PC-3 (cell line): ENCODE measurements around the gene BDKRB2. TPM values are rescaled to one million over a fixed set of nuclear protein-coding genes. Genes with fewer than 3 reads are reported as not detected.

Source experiments
- ATAC-seq: fragments of 200-7000 bp; cut with Tn5 transposase; 2 replicates; pipeline ENCODE4 v1.9.1; 2020; ENCODE audit warnings: mild to moderate bottlenecking, moderate library complexity
- BruUV-seq: library from RNA; stranded (reverse); fragments of 400-500 nt; replicated peaks from 2 replicates; lab custom pipeline; 2021; lab: Mats Ljungman, UMichigan
- CTCF ChIA-PET: fragments of 300-600 bp; sonication (Branson Sonifier 250); formaldehyde crosslinking; loops from one replicate; lab custom pipeline; 2022; ENCODE audit warnings: antibody characterized with exemption; lab: Charles Lee
- POLR2A ChIA-PET: fragments of 300-600 bp; sonication (Branson Sonifier 250); formaldehyde crosslinking; loops from one replicate; lab custom pipeline; 2022; ENCODE audit warnings: antibody characterized with exemption; ENCODE audit not compliant: unreplicated experiment; lab: Charles Lee
- DNase-seq: peaks from one replicate; pipeline ENCODE4 v3.0.0-alpha.2; 2015
- H2AFZ ChIP-seq: fragments of 300-600 bp; sonication (generic); 2 replicates; pipeline ENCODE4 v1.6.0; 2016; ENCODE audit warnings: antibody characterized with exemption, low read length
- H3F3A ChIP-seq: fragments of 300-600 bp; sonication (generic); one replicate; pipeline ENCODE4 v1.6.0; 2017; ENCODE audit warnings: antibody characterized with exemption, low read length, control low read depth, mild to moderate bottlenecking; ENCODE audit not compliant: unreplicated experiment
- H3K27ac ChIP-seq: fragments of 300-600 bp; sonication (generic); 2 replicates; pipeline ENCODE4 v1.5.1; 2016; ENCODE audit warnings: mild to moderate bottlenecking, low read length
- H3K27me3 ChIP-seq: fragments of 300-600 bp; sonication (generic); 2 replicates; pipeline ENCODE4 v1.6.1; 2016; ENCODE audit warnings: low read length, mixed read lengths
- H3K36me3 ChIP-seq: fragments of 300-600 bp; sonication (generic); 2 replicates; pipeline ENCODE4 v1.6.1; 2016; ENCODE audit warnings: low read depth, mixed run types, low read length, mixed read lengths
- H3K4me1 ChIP-seq: fragments of 300-600 bp; sonication (generic); 2 replicates; pipeline ENCODE4 v1.5.1; 2016; ENCODE audit warnings: low read length; ENCODE audit not compliant: insufficient read depth
- H3K4me2 ChIP-seq: fragments of 300-600 bp; sonication (generic); 2 replicates; pipeline ENCODE4 v1.6.0; 2016; ENCODE audit warnings: low read length
- H3K4me3 ChIP-seq: fragments of 300-600 bp; sonication (generic); 2 replicates; pipeline ENCODE4 v1.5.1; 2016; ENCODE audit warnings: mild to moderate bottlenecking, low read length, mixed read lengths
- H3K79me2 ChIP-seq: fragments of 300-600 bp; sonication (generic); 2 replicates; pipeline ENCODE4 v1.6.1; 2017; ENCODE audit warnings: low read length, mixed read lengths
- H3K9ac ChIP-seq: fragments of 300-600 bp; sonication (generic); 2 replicates; pipeline ENCODE4 v1.6.0; 2016; ENCODE audit warnings: mild to moderate bottlenecking, low read length
- H3K9me2 ChIP-seq: fragments of 300-600 bp; sonication (generic); replicated peaks from 2 replicates; pipeline ENCODE4 v1.6.1; 2016; ENCODE audit warnings: mixed run types, low read length, mixed read lengths
- H3K9me3 ChIP-seq: fragments of 300-600 bp; sonication (generic); 2 replicates; pipeline ENCODE4 v1.6.1; 2016; ENCODE audit warnings: low read length, mixed read lengths
- H4K20me1 ChIP-seq: fragments of 300-600 bp; sonication (generic); 2 replicates; pipeline ENCODE4 v1.6.1; 2016; ENCODE audit warnings: low read length, mixed read lengths
- EZH2 ChIP-seq: fragments of 300-600 bp; sonication (generic); IDR thresholded peaks from one replicate; pipeline ENCODE4 v1.6.1; 2017; ENCODE audit warnings: antibody characterized with exemption, mild to moderate bottlenecking, low read length; ENCODE audit not compliant: unreplicated experiment
- EZH2phosphoT487 ChIP-seq: fragments of 300-600 bp; sonication (generic); IDR thresholded peaks from 2 replicates; pipeline ENCODE4 v1.6.1; 2018; ENCODE audit warnings: mild to moderate bottlenecking, antibody characterized with exemption, low read length, borderline replicate concordance
- intact Hi-C: fragments of 100-400 bp; cut with micrococcal nuclease; formaldehyde crosslinking; loops from 2 replicates; pipeline ENCODE4 v1.9.0; 2023
- total RNA-seq: library from RNA; depleted of rRNA; stranded (reverse); fragments of >200 nt; gene quantifications from 2 replicates; pipeline ENCODE4 v1.2.3, GENCODE V29; 2014
- TF ChIP-seq, protein P1 (sequence below): fragments of 300-600 bp; sonication (generic); conservative IDR thresholded peaks from 2 replicates; pipeline ENCODE4 v1.5.1; 2017; ENCODE audit warnings: antibody characterized with exemption, low read depth, mild to moderate bottlenecking, low read length

The BDKRB2 gene
- total RNA-seq, 1 experiment from 2014 or later: 0.07 TPM

DNA sequence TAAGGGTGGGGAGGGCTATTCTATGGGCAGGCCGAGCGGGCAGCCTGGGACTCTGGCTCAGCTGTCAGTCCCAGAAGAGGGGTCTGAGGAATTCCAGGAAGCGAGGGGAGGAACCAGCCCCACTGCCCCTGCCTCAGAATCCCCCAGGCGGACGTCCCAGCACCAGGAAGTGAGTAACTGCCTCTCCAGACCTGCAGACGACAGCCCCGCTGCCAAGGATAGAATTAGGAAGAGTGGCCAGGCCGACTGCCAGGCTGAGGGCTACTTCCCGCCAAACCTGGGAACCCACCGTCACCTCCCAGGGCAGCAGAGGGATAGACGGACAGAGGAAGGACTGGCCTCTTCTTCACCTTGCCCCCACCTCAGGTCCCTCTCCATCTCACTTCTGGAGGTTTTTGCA is 6.7 kb upstream of the BDKRB2 start:
- BruUV-seq: no TSS peak
- ATAC-seq (no peak), DNase-seq (no peak)
- Histone ChIP-seq H3K4me1 (no peaks in the 10 kb centered on the region), H3K27ac (no peak overlapping the region), H3K79me2 (no peaks in the 10 kb centered on the region), H3F3A (no peaks in the 10 kb centered on the region), H3K9ac (no peak overlapping the region), H3K9me3 (no peaks in the 10 kb centered on the region), H3K9me2 (no peaks in the 10 kb centered on the region), H3K4me3 (no peak overlapping the region), H3K27me3 (peaks cover 12% of the 10 kb centered on the region; the same call in 1 of the 2 replicates), H3K4me2 (no peak overlapping the region), H2AFZ (no peak overlapping the region), H3K36me3 (no peaks in the 10 kb centered on the region), H4K20me1 (no peaks in the 10 kb centered on the region)
- ChIA-PET POLR2A (no interaction called here), CTCF (no interaction called here)
- no peak for TF ChIP-seq EZH2phosphoT487
- no peak for TF ChIP-seq EZH2
- TF ChIP-seq, protein P1, sequence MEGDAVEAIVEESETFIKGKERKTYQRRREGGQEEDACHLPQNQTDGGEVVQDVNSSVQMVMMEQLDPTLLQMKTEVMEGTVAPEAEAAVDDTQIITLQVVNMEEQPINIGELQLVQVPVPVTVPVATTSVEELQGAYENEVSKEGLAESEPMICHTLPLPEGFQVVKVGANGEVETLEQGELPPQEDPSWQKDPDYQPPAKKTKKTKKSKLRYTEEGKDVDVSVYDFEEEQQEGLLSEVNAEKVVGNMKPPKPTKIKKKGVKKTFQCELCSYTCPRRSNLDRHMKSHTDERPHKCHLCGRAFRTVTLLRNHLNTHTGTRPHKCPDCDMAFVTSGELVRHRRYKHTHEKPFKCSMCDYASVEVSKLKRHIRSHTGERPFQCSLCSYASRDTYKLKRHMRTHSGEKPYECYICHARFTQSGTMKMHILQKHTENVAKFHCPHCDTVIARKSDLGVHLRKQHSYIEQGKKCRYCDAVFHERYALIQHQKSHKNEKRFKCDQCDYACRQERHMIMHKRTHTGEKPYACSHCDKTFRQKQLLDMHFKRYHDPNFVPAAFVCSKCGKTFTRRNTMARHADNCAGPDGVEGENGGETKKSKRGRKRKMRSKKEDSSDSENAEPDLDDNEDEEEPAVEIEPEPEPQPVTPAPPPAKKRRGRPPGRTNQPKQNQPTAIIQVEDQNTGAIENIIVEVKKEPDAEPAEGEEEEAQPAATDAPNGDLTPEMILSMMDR: no peak
- intact Hi-C loops: no loop called here

DNA sequence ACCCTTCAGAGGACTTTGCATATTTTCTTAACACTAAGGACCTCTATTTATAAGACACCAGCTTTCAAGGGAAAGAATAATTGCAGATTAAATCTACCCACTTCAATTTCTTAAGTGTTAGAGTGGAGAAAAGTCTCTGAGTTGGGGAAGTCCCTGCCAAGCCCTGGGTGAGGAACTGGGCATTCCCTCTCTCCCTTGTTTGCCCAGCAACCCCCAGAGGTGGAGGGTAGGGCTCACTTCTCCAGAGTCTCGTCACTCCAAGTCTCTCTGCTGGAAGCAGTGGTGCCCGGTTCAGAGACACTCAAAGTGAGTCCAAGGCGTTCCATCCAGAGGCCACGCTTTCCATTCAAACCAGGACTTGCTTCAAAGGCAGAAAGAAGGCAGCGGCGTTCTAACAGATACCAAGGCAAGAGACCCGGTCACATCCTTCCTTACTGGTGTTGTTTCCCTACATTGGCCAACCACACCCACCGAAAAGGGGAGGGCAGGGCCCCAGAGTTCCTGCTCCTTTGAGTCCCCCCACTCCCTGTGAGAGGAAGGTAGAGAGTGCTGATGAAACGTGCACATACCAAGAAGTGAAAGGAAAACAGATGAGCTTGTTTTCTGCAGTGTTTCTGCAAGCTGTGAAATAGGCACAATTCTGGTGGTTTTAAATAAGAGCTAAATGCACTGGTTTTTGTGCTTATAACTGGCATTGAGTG is 6.1 kb upstream of the BDKRB2 start:
- no peak overlapping the region for H3K4me3 ChIP-seq
- TF ChIP-seq EZH2 (no peak), EZH2phosphoT487 (no peak)
- TF ChIP-seq, protein P1: no peak
- H3K27me3 ChIP-seq: peaks cover 6% of the 10 kb centered on the region; the same call in 1 of the 2 replicates
- H3K4me2 ChIP-seq: no peak overlapping the region
- no peak overlapping the region for H3K27ac ChIP-seq
- ATAC-seq (no peak), DNase-seq (no peak)
- intact Hi-C loops: no loop called here
- H3K9me2 ChIP-seq: no peaks in the 10 kb centered on the region
- no peaks in the 10 kb centered on the region for H4K20me1 ChIP-seq
- H3K9me3 ChIP-seq: no peaks in the 10 kb centered on the region
- H3K4me1 ChIP-seq: no peaks in the 10 kb centered on the region
- no peak overlapping the region for H2AFZ ChIP-seq
- no peak overlapping the region for H3K9ac ChIP-seq
- BruUV-seq: no TSS peak
- ChIA-PET CTCF (no interaction called here), POLR2A (no interaction called here)
- H3K36me3 ChIP-seq: no peaks in the 10 kb centered on the region
- H3F3A ChIP-seq: no peaks in the 10 kb centered on the region
- no peaks in the 10 kb centered on the region for H3K79me2 ChIP-seq

DNA sequence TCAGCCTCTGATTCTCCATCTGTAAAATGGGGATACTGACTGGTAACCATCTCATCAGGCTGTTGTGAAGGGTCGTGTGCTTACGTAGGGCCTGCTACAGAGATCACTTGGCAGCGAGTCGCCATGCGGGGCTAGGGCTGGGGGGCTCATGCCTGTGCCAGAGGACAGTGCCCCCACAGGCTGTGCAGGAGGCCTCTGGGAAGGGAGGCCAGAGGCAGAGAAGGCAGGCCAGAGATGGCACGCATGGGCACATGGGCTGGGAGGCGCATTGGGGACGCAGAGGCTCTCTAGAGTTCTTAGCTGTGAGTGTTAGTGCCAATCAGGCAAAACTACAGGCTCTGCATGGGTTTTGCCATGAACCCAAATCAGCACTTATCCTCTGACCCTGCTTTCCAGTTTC is 3.5 kb upstream of the BDKRB2 start:
- ChIA-PET POLR2A (no interaction called here), CTCF (no interaction called here)
- no peaks in the 10 kb centered on the region for H3K9me2 ChIP-seq
- no peaks in the 10 kb centered on the region for H3K36me3 ChIP-seq
- no peak overlapping the region for H2AFZ ChIP-seq
- no peaks in the 10 kb centered on the region for H4K20me1 ChIP-seq
- H3K4me1 ChIP-seq: peaks cover 9% of the 10 kb centered on the region; the same call in 1 of the 2 replicates
- DNase-seq (no peak), ATAC-seq (no peak)
- H3F3A ChIP-seq: no peaks in the 10 kb centered on the region
- no peaks in the 10 kb centered on the region for H3K79me2 ChIP-seq
- no peaks in the 10 kb centered on the region for H3K9me3 ChIP-seq
- intact Hi-C loops: no loop called here
- no peak overlapping the region for H3K4me3 ChIP-seq
- BruUV-seq: no TSS peak
- no peaks in the 10 kb centered on the region for H3K27me3 ChIP-seq
- no peak for TF ChIP-seq EZH2
- no peak for TF ChIP-seq EZH2phosphoT487
- TF ChIP-seq, protein P1: no peak
- H3K9ac ChIP-seq: no peak overlapping the region
- H3K27ac ChIP-seq: no peak overlapping the region
- H3K4me2 ChIP-seq: no peak overlapping the region
